ENCODE measurements around the gene MRPL28. TPM values are rescaled to one million over a fixed set of nuclear protein-coding genes. Genes with fewer than 3 reads are reported as not detected.
"Not testable (repeated sequence)": the region's sequence is repeated elsewhere in the genome, so short reads cannot be mapped to it uniquely, and the experiment has no call there.

Gene MRPL28
- total RNA-seq, 2 donors from 2014 or later: 83.4 to 84.3 TPM

GRCh38 chr16:337975-338575, 32.3 kb downstream of the MRPL28 start:
- TF ChIP-seq CTCF (IDR thresholded peaks at IDR 0.05) (no peak), POLR2AphosphoS5 (IDR thresholded peaks at IDR 0.05) (no peak), POLR2A (IDR thresholded peaks at IDR 0.05) (no peak)
- WGBS: 85% methylated on average over 19 of the region's 21 CpGs
- Histone ChIP-seq H3K36me3 (no peaks in the 10 kb centered on the region), H3K27me3 (replicated peaks; ENCODE audit: insufficient read depth) (no peaks in the 10 kb centered on the region), H3K4me1 (replicated peaks) (no peaks in the 10 kb centered on the region), H3K4me3 (no peak overlapping the region), H3K27ac (no peak overlapping the region), H3K9me3 (no peaks in the 10 kb centered on the region)
- no peak for DNase-seq (ENCODE audit: low spot score)
- intact Hi-C loops (cut with DNase I): no loop called here

- no peak overlapping the region for H3K27ac ChIP-seq
- DNase-seq (ENCODE audit: low spot score): no peak
- no peak overlapping the region for H3K4me3 ChIP-seq
- TF ChIP-seq POLR2AphosphoS5 (IDR thresholded peaks at IDR 0.05): no peak
- TF ChIP-seq CTCF (IDR thresholded peaks at IDR 0.05): no peak
- TF ChIP-seq POLR2A (IDR thresholded peaks at IDR 0.05): no peak
- H3K4me1 ChIP-seq (replicated peaks): no peaks in the 10 kb centered on the region
- H3K27me3 ChIP-seq (replicated peaks; ENCODE audit: insufficient read depth): no peaks in the 10 kb centered on the region
- H3K9me3 ChIP-seq: no peaks in the 10 kb centered on the region
- no peaks in the 10 kb centered on the region for H3K36me3 ChIP-seq
- WGBS: 71% methylated on average over 10 of the region's 10 CpGs
- intact Hi-C loops (cut with DNase I): no loop called here
Measured at GRCh38 chr16:337437-337836, 32.9 kb downstream of the MRPL28 start.

- Histone ChIP-seq H3K27ac (no peak overlapping the region), H3K36me3 (no peaks in the 10 kb centered on the region), H3K9me3 (no peaks in the 10 kb centered on the region), H3K27me3 (replicated peaks; ENCODE audit: insufficient read depth) (no peaks in the 10 kb centered on the region), H3K4me3 (no peak overlapping the region), H3K4me1 (replicated peaks) (peaks cover 4% of the 10 kb centered on the region)
- no peak for DNase-seq (ENCODE audit: low spot score)
- WGBS: 92% methylated on average over 11 of the region's 11 CpGs
- intact Hi-C loops (cut with DNase I): no loop called here
- TF ChIP-seq POLR2A (IDR thresholded peaks at IDR 0.05) (no peak), POLR2AphosphoS5 (IDR thresholded peaks at IDR 0.05) (no peak)
Measured at GRCh38 chr16:336269-336668, 34.1 kb downstream of the MRPL28 start.

GRCh38 chr16:334861-335632, 35.3 kb downstream of the MRPL28 start:
- DNase-seq (ENCODE audit: low spot score); H3K27me3 ChIP-seq (replicated peaks; ENCODE audit: insufficient read depth); H3K36me3 ChIP-seq; H3K4me3 ChIP-seq; H3K9me3 ChIP-seq; intact Hi-C loops (cut with DNase I); H3K27ac ChIP-seq; H3K4me1 ChIP-seq (replicated peaks): not testable (repeated sequence)
- WGBS: 70% methylated on average over 11 of the region's 11 CpGs

- DNase-seq (ENCODE audit: low spot score); H3K4me3 ChIP-seq; H3K27ac ChIP-seq; H3K36me3 ChIP-seq; intact Hi-C loops (cut with DNase I); H3K4me1 ChIP-seq (replicated peaks); H3K27me3 ChIP-seq (replicated peaks; ENCODE audit: insufficient read depth); H3K9me3 ChIP-seq: not testable (repeated sequence)
- WGBS: 94% methylated on average over 5 of the region's 5 CpGs
Measured at GRCh38 chr16:334164-334832, 36.0 kb downstream of the MRPL28 start.

GRCh38 chr16:333406-334094, 36.8 kb downstream of the MRPL28 start:
- H3K4me3 ChIP-seq: no peak overlapping the region
- intact Hi-C loops (cut with DNase I): no loop called here
- H3K27ac ChIP-seq: no peak overlapping the region
- no peaks in the 10 kb centered on the region for H3K27me3 ChIP-seq (replicated peaks; ENCODE audit: insufficient read depth)
- TF ChIP-seq POLR2AphosphoS5 (IDR thresholded peaks at IDR 0.05) (no peak), CTCF (IDR thresholded peaks at IDR 0.05) (no peak), POLR2A (IDR thresholded peaks at IDR 0.05) (no peak)
- H3K9me3 ChIP-seq: no peaks in the 10 kb centered on the region
- no peak for DNase-seq (ENCODE audit: low spot score)
- no peaks in the 10 kb centered on the region for H3K36me3 ChIP-seq
- peaks cover 4% of the 10 kb centered on the region for H3K4me1 ChIP-seq (replicated peaks)
- WGBS: 76% methylated on average over 6 of the region's 6 CpGs

GRCh38 chr16:331181-331814, 39.0 kb downstream of the MRPL28 start:
- intact Hi-C loops (cut with DNase I); H3K27ac ChIP-seq; DNase-seq (ENCODE audit: low spot score); H3K27me3 ChIP-seq (replicated peaks; ENCODE audit: insufficient read depth); H3K9me3 ChIP-seq; H3K4me3 ChIP-seq; H3K36me3 ChIP-seq: not testable (repeated sequence)
- WGBS: 27% methylated on average over 6 of the region's 6 CpGs
- peaks cover 13% of the 10 kb centered on the region for H3K4me1 ChIP-seq (replicated peaks)

Measured in prostate gland (tissue), 2 donors.